ENCODE measurements around the gene EXT2.

DNA sequence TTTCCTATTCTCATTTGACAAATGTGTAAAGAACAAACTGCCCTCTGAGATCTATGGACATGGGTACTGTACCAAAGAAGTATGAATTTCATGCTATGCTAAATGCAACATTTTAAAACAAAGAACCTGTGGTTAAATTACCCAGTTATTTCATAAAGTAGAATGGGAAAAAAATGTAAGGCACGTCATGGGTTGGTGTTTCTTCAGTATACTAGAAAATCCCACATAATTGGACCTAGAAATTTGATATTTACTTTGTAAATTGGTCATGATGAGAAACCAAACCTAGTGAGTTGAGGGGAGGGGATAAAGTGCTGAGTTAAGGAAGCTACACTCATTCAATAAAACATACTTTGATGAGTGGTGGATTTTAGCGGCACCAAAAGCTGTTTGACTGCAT lies 110.4 kb downstream of the EXT2 start:
- TF ChIP-seq, protein P1, sequence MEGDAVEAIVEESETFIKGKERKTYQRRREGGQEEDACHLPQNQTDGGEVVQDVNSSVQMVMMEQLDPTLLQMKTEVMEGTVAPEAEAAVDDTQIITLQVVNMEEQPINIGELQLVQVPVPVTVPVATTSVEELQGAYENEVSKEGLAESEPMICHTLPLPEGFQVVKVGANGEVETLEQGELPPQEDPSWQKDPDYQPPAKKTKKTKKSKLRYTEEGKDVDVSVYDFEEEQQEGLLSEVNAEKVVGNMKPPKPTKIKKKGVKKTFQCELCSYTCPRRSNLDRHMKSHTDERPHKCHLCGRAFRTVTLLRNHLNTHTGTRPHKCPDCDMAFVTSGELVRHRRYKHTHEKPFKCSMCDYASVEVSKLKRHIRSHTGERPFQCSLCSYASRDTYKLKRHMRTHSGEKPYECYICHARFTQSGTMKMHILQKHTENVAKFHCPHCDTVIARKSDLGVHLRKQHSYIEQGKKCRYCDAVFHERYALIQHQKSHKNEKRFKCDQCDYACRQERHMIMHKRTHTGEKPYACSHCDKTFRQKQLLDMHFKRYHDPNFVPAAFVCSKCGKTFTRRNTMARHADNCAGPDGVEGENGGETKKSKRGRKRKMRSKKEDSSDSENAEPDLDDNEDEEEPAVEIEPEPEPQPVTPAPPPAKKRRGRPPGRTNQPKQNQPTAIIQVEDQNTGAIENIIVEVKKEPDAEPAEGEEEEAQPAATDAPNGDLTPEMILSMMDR (IDR thresholded peaks at IDR 0.05 in 2 of 3, conservative IDR thresholded peaks at IDR 0.05 in 1 of 3; ENCODE audit: control insufficient read depth in 2 of 3, extremely low read depth in 1 of 3, insufficient read depth in 1 of 3, low read depth in 3 of 3, low read length in 3 of 3), result no peak
- TF ChIP-seq SUZ12 (IDR thresholded peaks at IDR 0.05; ENCODE audit: unreplicated experiment) (no peak), EP300 (IDR thresholded peaks at IDR 0.05; ENCODE audit: borderline replicate concordance in 1 of 2, control insufficient read depth in 1 of 2, low read depth in 2 of 2, low read length in 2 of 2) (no peak), NR2C2 (IDR thresholded peaks at IDR 0.05; ENCODE audit: borderline replicate concordance, control insufficient read depth, insufficient read length, low read depth) (no peak), SIN3A (IDR thresholded peaks at IDR 0.05; ENCODE audit: low read depth, low read length) (no peak), NFYB (IDR thresholded peaks at IDR 0.05; ENCODE audit: insufficient read depth, low read depth, low read length) (no peak), FOS (IDR thresholded peaks at IDR 0.05; ENCODE audit: borderline replicate concordance, extremely low read depth, insufficient read length) (no peak)
- TF ChIP-seq, protein P2, sequence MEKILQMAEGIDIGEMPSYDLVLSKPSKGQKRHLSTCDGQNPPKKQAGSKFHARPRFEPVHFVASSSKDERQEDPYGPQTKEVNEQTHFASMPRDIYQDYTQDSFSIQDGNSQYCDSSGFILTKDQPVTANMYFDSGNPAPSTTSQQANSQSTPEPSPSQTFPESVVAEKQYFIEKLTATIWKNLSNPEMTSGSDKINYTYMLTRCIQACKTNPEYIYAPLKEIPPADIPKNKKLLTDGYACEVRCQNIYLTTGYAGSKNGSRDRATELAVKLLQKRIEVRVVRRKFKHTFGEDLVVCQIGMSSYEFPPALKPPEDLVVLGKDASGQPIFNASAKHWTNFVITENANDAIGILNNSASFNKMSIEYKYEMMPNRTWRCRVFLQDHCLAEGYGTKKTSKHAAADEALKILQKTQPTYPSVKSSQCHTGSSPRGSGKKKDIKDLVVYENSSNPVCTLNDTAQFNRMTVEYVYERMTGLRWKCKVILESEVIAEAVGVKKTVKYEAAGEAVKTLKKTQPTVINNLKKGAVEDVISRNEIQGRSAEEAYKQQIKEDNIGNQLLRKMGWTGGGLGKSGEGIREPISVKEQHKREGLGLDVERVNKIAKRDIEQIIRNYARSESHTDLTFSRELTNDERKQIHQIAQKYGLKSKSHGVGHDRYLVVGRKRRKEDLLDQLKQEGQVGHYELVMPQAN (conservative IDR thresholded peaks at IDR 0.05), result no peak

All from GM12878 (cell line).